ENCODE measurements around the gene JAZF1. TPM values are rescaled to one million over a fixed set of nuclear protein-coding genes. Genes with fewer than 3 reads are reported as not detected.

The JAZF1 gene
- total and polyA plus RNA-seq, 7 donors, result 2.3 to 10.6 (median 5.3) TPM

GRCh38 chr7:27995228-27995627, 185.4 kb downstream of the JAZF1 start:
- ATAC-seq, result no peak
- TF ChIP-seq CTCF (IDR thresholded peaks at IDR 0.05), result no peak
- intact Hi-C loops (cut with DNase I), result no loop called here
- H3K36me3 ChIP-seq (ENCODE audit: insufficient read depth in 1 of 2, low read depth in 1 of 2), result no peaks in the 10 kb centered on the region
- 92 to 94% (median 93%) methylated on average over 3 of the region's 3 CpGs for WGBS, 3 donors
- H3K27me3 ChIP-seq (ENCODE audit: insufficient read depth in 3 of 3, low read length in 2 of 3), result no peaks in the 10 kb centered on the region
- no peak for DNase-seq
- H3K4me3 ChIP-seq, result no peak overlapping the region
- peaks cover 18% of the 10 kb centered on the region for H3K4me1 ChIP-seq
- H3K27ac ChIP-seq, result no peak overlapping the region
- no peaks in the 10 kb centered on the region for H3K9me3 ChIP-seq

- WGBS, 3 donors, result 56 to 86% (median 64%) methylated on average over 2 of the region's 2 CpGs
- H3K4me1 ChIP-seq, result peaks cover 18% of the 10 kb centered on the region
- no peaks in the 10 kb centered on the region for H3K27me3 ChIP-seq (ENCODE audit: insufficient read depth in 3 of 3, low read length in 2 of 3)
- no peaks in the 10 kb centered on the region for H3K36me3 ChIP-seq (ENCODE audit: insufficient read depth in 1 of 2, low read depth in 1 of 2)
- TF ChIP-seq CTCF (IDR thresholded peaks at IDR 0.05), result no peak
- intact Hi-C loops (cut with DNase I), result no loop called here
- H3K27ac ChIP-seq, result no peak overlapping the region
- no peak overlapping the region for H3K4me3 ChIP-seq
- ATAC-seq (peak in 3 of 4 donors; percentile 47 to 79 (median 60)), DNase-seq (no peak)
- no peaks in the 10 kb centered on the region for H3K9me3 ChIP-seq
Observed at GRCh38 chr7:27994639-27995038, 186.0 kb downstream of the JAZF1 start.

GRCh38 chr7:27992755-27993493, 187.7 kb downstream of the JAZF1 start:
- intact Hi-C loops (cut with DNase I), result no loop called here
- no peak for DNase-seq
- peak in 2 of 4 donors; percentile 55 to 73 for ATAC-seq

GRCh38 chr7:27992097-27992496, 188.5 kb downstream of the JAZF1 start:
- Histone ChIP-seq H3K4me3 (no peak overlapping the region), H3K4me1 (peaks cover 18% of the 10 kb centered on the region), H3K9me3 (no peaks in the 10 kb centered on the region), H3K27ac (no peak overlapping the region), H3K27me3 (ENCODE audit: insufficient read depth in 3 of 3, low read length in 2 of 3) (no peaks in the 10 kb centered on the region), H3K36me3 (ENCODE audit: insufficient read depth in 1 of 2, low read depth in 1 of 2) (no peaks in the 10 kb centered on the region)
- ATAC-seq, result no peak
- intact Hi-C loops (cut with DNase I), result no loop called here
- no peak for TF ChIP-seq CTCF (IDR thresholded peaks at IDR 0.05)
- DNase-seq, result no peak
- 33 to 53% (median 50%) methylated on average over 4 of the region's 4 CpGs for WGBS, 3 donors

More at GRCh38 chr7:27992755-27993493, 187.7 kb downstream of the JAZF1 start:
- H3K9me3 ChIP-seq, result no peaks in the 10 kb centered on the region
- WGBS, 3 donors, result 24 to 35% (median 25%) methylated on average over 8 of the region's 8 CpGs
- peak overlapping the region; percentile 16 for H3K4me3 ChIP-seq
- H3K36me3 ChIP-seq (ENCODE audit: insufficient read depth in 1 of 2, low read depth in 1 of 2), result no peaks in the 10 kb centered on the region
- H3K4me1 ChIP-seq, result peaks cover 18% of the 10 kb centered on the region
- no peaks in the 10 kb centered on the region for H3K27me3 ChIP-seq (ENCODE audit: insufficient read depth in 3 of 3, low read length in 2 of 3)
- H3K27ac ChIP-seq, result no peak overlapping the region
- no peak for TF ChIP-seq CTCF (IDR thresholded peaks at IDR 0.05)

All from psoas muscle (tissue), 8 donors.